Stomach (tissue), 9 donors: Measurements from ENCODE around the gene NHS. TPM values are rescaled to one million over a fixed set of nuclear protein-coding genes. Genes with fewer than 3 reads are reported as not detected.

Experiments used
- DNase-seq, 2 donors: peaks; one replicate each; pipeline versions ENCODE4 v3.0.0 to v3.0.0-alpha.2; 2013 to 2019
- H3K27ac ChIP-seq, 5 donors: fragments of 200-600 bp in 4 of 5; sonication (generic) in 4 of 5; one replicate each; pipeline ENCODE4 v1.5.1; 2013 to 2019; ENCODE audit warnings: mild to moderate bottlenecking in 1 of 5, moderate library complexity in 1 of 5
- H3K27me3 ChIP-seq, 3 donors: fragments of 200-600 bp; sonication (generic); one replicate each; pipeline ENCODE4 v1.5.1; 2017 to 2019; ENCODE audit warnings: mixed run types in 1 of 3
- H3K36me3 ChIP-seq, 4 donors: fragments of 200-600 bp; sonication (generic); 1 replicate in 3 of 4; 2 replicates in 1 of 4; pipeline ENCODE4 v1.5.1; 2016 to 2019
- H3K4me1 ChIP-seq, 4 donors: fragments of 200-600 bp; sonication (generic); one replicate each; pipeline ENCODE4 v1.5.1; 2016 to 2019
- H3K4me3 ChIP-seq, 4 donors: fragments of 200-600 bp; sonication (generic) in 3 of 4; one replicate each; pipeline ENCODE4 v1.5.1; 2016 to 2019; ENCODE audit warnings: mild to moderate bottlenecking in 1 of 4
- H3K9me3 ChIP-seq, 4 donors: fragments of 200-600 bp; sonication (generic); one replicate each; pipeline ENCODE4 v1.5.1; 2016 to 2019
- EP300 ChIP-seq: sonication (generic); formaldehyde crosslinking; IDR thresholded peaks from one replicate; pipeline ENCODE4 v1.6.1; 2017; ENCODE audit warnings: antibody characterized with exemption
- POLR2A ChIP-seq, 4 donors: fragments of 450-650 bp; IDR thresholded peaks; one replicate each; pipeline ENCODE4 v1.6.1; 2016; ENCODE audit warnings: antibody characterized with exemption in 4 of 4, control low read depth in 2 of 4, mild to moderate bottlenecking in 1 of 4, moderate library complexity in 1 of 4
- POLR2AphosphoS5 ChIP-seq, 3 donors: sonication (generic); formaldehyde crosslinking; IDR thresholded peaks; one replicate each; pipeline ENCODE4 v1.6.1; 2016; ENCODE audit warnings: antibody characterized with exemption in 3 of 3
- WGBS, 5 donors: extraction: QIAGEN DNeasy Blood & Tissue Kit in 3 of 5; methylation state at CpG; one replicate each; pipeline versions ENCODE4 v1.1.5 to v1.1.7; 2013 to 2018; 5-methylcytosine and 5-hydroxymethylcytosine counted together
- intact Hi-C: fragments of 100-400 bp; cut with DNase I; formaldehyde crosslinking; loops from one replicate; pipeline ENCODE4 v1.15.1; 2023; ENCODE audit warnings: low total_unique reads
- polyA plus RNA-seq, 3 donors: library from polyadenylated mRNA; stranded (reverse); fragments of 200-250 nt; gene quantifications; one replicate each; pipeline ENCODE4 v1.2.3, GENCODE V29; 2013
- total RNA-seq, 5 donors: library from RNA; depleted of rRNA; stranded (reverse); fragments of >200 nt; gene quantifications; one replicate each; pipeline versions ENCODE4 v1.1.0 to v1.2.3, GENCODE V29; 2014 to 2016
- TF ChIP-seq, protein P1 (sequence below), 7 experiments: fragments of 450-650 bp in 4 of 7; fragments of 200-600 bp in 3 of 7; sonication (generic) in 3 of 7; IDR thresholded peaks; one replicate each; pipeline ENCODE4 v1.5.1; 2016 to 2019; ENCODE audit warnings: antibody characterized with exemption in 7 of 7, control low read depth in 2 of 7, mild to moderate bottlenecking in 1 of 7
- donor health status: healthy with polysubstance abuse.
- donor health status: Bipolar disorder and iron deficiency.
- donor health status: healthy.

NHS gene
- total and polyA plus RNA-seq, 8 donors, result 1.00 to 7.5 (median 4.3) TPM

GRCh38 chrX:17475449-17476217, 100.6 kb downstream of the NHS start:
- Histone ChIP-seq H3K27me3 (no peaks in the 10 kb centered on the region), H3K36me3 (no peaks in the 10 kb centered on the region), H3K9me3 (peaks cover 0 to 12% (median 0%) of the 10 kb centered on the region in 4 donors), H3K27ac (no peak overlapping the region), H3K4me1 (peaks cover 0 to 4% (median 0%) of the 10 kb centered on the region in 4 donors), H3K4me3 (no peak overlapping the region)
- intact Hi-C loops, result no loop called here
- WGBS, 5 donors, result 41 to 85% (median 66%) methylated on average over 4 to 6 of the region's 6 CpGs
- TF ChIP-seq POLR2AphosphoS5 (IDR thresholded peaks at IDR 0.05) (no peak), EP300 (no peak), POLR2A (IDR thresholded peaks at IDR 0.05) (no peak)
- TF ChIP-seq, protein P1, sequence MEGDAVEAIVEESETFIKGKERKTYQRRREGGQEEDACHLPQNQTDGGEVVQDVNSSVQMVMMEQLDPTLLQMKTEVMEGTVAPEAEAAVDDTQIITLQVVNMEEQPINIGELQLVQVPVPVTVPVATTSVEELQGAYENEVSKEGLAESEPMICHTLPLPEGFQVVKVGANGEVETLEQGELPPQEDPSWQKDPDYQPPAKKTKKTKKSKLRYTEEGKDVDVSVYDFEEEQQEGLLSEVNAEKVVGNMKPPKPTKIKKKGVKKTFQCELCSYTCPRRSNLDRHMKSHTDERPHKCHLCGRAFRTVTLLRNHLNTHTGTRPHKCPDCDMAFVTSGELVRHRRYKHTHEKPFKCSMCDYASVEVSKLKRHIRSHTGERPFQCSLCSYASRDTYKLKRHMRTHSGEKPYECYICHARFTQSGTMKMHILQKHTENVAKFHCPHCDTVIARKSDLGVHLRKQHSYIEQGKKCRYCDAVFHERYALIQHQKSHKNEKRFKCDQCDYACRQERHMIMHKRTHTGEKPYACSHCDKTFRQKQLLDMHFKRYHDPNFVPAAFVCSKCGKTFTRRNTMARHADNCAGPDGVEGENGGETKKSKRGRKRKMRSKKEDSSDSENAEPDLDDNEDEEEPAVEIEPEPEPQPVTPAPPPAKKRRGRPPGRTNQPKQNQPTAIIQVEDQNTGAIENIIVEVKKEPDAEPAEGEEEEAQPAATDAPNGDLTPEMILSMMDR (IDR thresholded peaks at IDR 0.05), result no peak
- peak in 1 of 2 donors; percentile 22 for DNase-seq

GRCh38 chrX:17476411-17476810, 101.4 kb downstream of the NHS start:
- Histone ChIP-seq H3K4me1 (peaks cover 0 to 4% (median 0%) of the 10 kb centered on the region in 4 donors), H3K27ac (no peak overlapping the region), H3K4me3 (no peak overlapping the region), H3K36me3 (no peaks in the 10 kb centered on the region), H3K9me3 (peaks cover 0 to 12% (median 0%) of the 10 kb centered on the region in 4 donors), H3K27me3 (no peaks in the 10 kb centered on the region)
- TF ChIP-seq POLR2A (IDR thresholded peaks at IDR 0.05), result no peak
- no peak for TF ChIP-seq POLR2AphosphoS5 (IDR thresholded peaks at IDR 0.05)
- TF ChIP-seq, protein P1 (IDR thresholded peaks at IDR 0.05), result no peak
- TF ChIP-seq EP300, result no peak
- DNase-seq, result no peak
- 40 to 68% (median 64%) methylated on average over 2 of the region's 2 CpGs for WGBS, 5 donors
- intact Hi-C loops, result no loop called here

DNA sequence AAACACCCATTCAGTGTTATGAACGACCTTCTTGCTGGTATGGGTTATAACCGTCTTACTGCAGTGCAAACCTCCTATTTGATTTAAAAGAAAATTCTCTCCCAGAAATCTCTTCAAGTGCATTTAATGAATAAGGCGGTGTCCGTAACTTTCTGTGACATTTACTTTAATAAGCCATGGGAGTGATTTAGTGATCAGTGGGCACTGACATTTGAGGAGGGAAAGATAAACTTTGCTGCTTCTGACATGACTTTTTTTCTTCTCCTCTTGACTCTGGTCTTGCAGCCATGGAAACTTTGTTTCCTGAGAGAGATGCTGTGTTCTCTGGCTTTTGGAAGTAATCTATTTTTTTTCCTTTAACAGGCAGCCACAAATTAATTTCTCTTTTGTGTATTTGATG, 106.1 kb downstream of the NHS start:
- peaks cover 0 to 12% (median 0%) of the 10 kb centered on the region in 4 donors for H3K9me3 ChIP-seq
- H3K27ac ChIP-seq, result no peak overlapping the region
- H3K4me1 ChIP-seq, result no peaks in the 10 kb centered on the region
- TF ChIP-seq, protein P1 (IDR thresholded peaks at IDR 0.05), result no peak
- TF ChIP-seq POLR2AphosphoS5 (IDR thresholded peaks at IDR 0.05) (no peak), EP300 (no peak), POLR2A (IDR thresholded peaks at IDR 0.05) (no peak)
- 67 to 87% (median 72%) methylated on average over 4 of the region's 4 CpGs for WGBS, 5 donors
- no peaks in the 10 kb centered on the region for H3K36me3 ChIP-seq
- intact Hi-C loops, result no loop called here
- no peak overlapping the region for H3K4me3 ChIP-seq
- H3K27me3 ChIP-seq, result no peaks in the 10 kb centered on the region
- DNase-seq, result no peak

DNA sequence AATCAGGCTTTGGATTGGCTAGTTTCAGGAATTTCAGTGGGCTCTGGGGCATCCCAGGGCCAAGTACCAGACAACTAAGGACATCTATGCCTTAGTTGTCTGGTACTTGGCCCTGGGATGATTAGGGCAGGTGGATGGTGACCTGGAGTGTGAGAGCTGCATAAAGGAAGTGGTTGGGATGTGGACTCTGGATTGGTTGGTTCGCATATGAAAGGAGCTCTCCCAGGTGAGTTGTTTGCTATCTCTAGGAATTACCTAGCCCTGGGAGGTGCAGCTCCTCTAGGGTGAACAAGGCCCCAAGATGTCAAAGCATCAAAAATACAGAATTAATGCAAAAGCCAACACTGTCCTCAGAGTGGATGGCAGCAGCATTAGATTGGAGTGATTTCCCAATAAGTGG, 109.6 kb downstream of the NHS start:
- TF ChIP-seq POLR2A (IDR thresholded peaks at IDR 0.05) (no peak), POLR2AphosphoS5 (IDR thresholded peaks at IDR 0.05) (no peak), EP300 (no peak)
- TF ChIP-seq, protein P1 (IDR thresholded peaks at IDR 0.05), result no peak
- H3K4me1 ChIP-seq, result no peaks in the 10 kb centered on the region
- peaks cover 0 to 5% (median 0%) of the 10 kb centered on the region in 4 donors for H3K9me3 ChIP-seq
- H3K27ac ChIP-seq, result no peak overlapping the region
- intact Hi-C loops, result no loop called here
- WGBS, 5 donors, result 70 to 91% (median 86%) methylated on average over 1 of the region's 1 CpG
- H3K36me3 ChIP-seq, result no peaks in the 10 kb centered on the region
- H3K27me3 ChIP-seq, result no peaks in the 10 kb centered on the region
- no peak overlapping the region for H3K4me3 ChIP-seq
- no peak for DNase-seq
